Measurements from ENCODE around the gene ALG8. TPM values are rescaled to one million over a fixed set of nuclear protein-coding genes. Genes with fewer than 3 reads are reported as not detected.

The ALG8 gene
- total RNA-seq, 4 donors from 2014 or later, result 15.6 to 26.7 (median 21.2) TPM

DNA sequence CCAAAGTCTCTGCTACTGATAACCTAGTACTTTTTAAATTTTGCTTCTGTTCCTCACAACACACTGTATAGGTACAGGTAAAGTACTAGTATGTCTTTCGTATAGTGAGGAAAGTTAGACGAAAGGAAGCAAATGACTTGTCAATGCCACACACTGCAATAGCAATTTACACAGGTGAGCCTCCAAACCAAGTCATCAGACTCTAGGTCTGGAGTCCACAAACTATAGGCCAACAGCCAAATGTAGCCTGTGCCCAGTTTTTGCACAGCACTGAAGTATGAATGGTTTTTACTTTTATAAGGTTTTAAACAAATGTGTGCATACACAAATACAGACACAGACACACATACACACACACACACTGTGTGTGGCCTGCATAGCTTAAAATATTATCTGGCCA is 28.1 kb downstream of the ALG8 start:
- Histone ChIP-seq H3K4me1 (no peaks in the 10 kb centered on the region), H3K27ac (no peak overlapping the region), H3K9me3 (no peaks in the 10 kb centered on the region), H3K27me3 (no peaks in the 10 kb centered on the region), H3K36me3 (peaks cover 59% of the 10 kb centered on the region), H3K4me3 (no peak overlapping the region)
- DNase-seq (ENCODE audit: low spot score in 2 of 2), result no peak
- 72% methylated on average over 2 of the region's 2 CpGs for WGBS
- TF ChIP-seq POLR2A (IDR thresholded peaks at IDR 0.05) (no peak), POLR2AphosphoS5 (IDR thresholded peaks at IDR 0.05) (no peak), EP300 (IDR thresholded peaks at IDR 0.05) (no peak), CTCF (IDR thresholded peaks at IDR 0.05) (no peak)

- DNase-seq (ENCODE audit: low spot score in 2 of 2), result no peak
- no peaks in the 10 kb centered on the region for H3K27me3 ChIP-seq
- H3K9me3 ChIP-seq, result no peaks in the 10 kb centered on the region
- 86% methylated on average over 2 of the region's 2 CpGs for WGBS
- TF ChIP-seq CTCF (IDR thresholded peaks at IDR 0.05) (no peak), POLR2AphosphoS5 (IDR thresholded peaks at IDR 0.05) (no peak), POLR2A (IDR thresholded peaks at IDR 0.05) (no peak), EP300 (IDR thresholded peaks at IDR 0.05) (no peak)
- no peaks in the 10 kb centered on the region for H3K4me1 ChIP-seq
- H3K27ac ChIP-seq, result no peak overlapping the region
- no peak overlapping the region for H3K4me3 ChIP-seq
- H3K36me3 ChIP-seq, result peaks cover 55% of the 10 kb centered on the region
These were observed 28.6 kb downstream of the ALG8 start for GRCh38 chr11:78110830-78111229.

- Histone ChIP-seq H3K9me3 (no peaks in the 10 kb centered on the region), H3K27ac (no peak overlapping the region), H3K4me1 (no peaks in the 10 kb centered on the region), H3K4me3 (no peak overlapping the region), H3K36me3 (peaks cover 55% of the 10 kb centered on the region), H3K27me3 (no peaks in the 10 kb centered on the region)
- 85% methylated on average over 5 of the region's 5 CpGs for WGBS
- DNase-seq (ENCODE audit: low spot score in 2 of 2), result no peak
- TF ChIP-seq POLR2A (IDR thresholded peaks at IDR 0.05) (no peak), EP300 (IDR thresholded peaks at IDR 0.05) (no peak), POLR2AphosphoS5 (IDR thresholded peaks at IDR 0.05) (no peak), CTCF (IDR thresholded peaks at IDR 0.05) (no peak)
These were observed 29.1 kb downstream of the ALG8 start for GRCh38 chr11:78110351-78110750.

DNA sequence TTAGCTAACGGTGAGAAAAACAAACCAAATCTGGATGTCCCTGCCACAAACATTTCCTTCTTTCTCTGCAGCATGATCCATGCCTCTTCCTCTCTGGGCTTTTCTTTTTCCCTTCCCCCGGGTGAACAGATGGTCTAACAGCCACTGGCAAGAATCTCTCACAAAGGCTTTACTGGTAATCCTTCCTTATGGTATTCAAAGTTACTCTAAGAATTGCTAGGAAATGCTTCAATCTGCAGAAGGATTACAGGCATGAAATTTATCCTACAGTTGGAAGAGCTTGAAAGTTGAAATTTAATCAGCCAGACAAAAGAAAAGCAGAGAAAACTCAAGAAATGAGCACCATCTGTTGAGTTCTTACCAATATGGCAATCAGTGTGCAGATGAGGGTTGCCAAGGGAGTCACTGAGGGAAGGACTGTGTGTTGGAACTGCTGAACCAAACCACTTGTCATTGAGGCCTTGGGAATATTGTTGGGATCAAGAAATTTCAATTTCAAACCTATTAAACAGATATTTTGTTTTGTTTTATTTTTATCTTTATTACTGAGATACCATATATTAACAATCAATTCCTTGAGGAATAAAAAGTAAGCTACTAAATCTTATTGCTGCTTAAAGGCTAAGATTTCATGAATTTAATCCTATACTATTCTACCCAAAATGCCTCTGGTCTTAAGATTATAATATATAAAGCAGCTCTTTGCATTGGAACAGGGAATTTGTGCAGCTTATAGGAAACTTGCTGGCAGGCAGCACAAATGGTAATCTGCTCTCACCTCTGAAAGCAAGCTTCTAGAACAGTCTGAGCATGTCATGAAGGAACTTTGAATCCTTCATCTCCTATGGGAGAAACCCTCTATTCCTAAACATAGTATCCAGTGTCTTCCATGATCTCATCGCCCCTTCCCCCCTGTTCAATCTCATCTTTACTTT is 30.1 kb downstream of the ALG8 start:
- no peak for DNase-seq (ENCODE audit: low spot score in 2 of 2)

More for the DNA sequence above, 30.1 kb downstream of the ALG8 start:
- no peaks in the 10 kb centered on the region for H3K27me3 ChIP-seq
- peaks cover 50% of the 10 kb centered on the region for H3K36me3 ChIP-seq
- no peaks in the 10 kb centered on the region for H3K4me1 ChIP-seq
- WGBS, result 78% methylated on average over 3 of the region's 3 CpGs
- H3K9me3 ChIP-seq, result no peaks in the 10 kb centered on the region
- H3K27ac ChIP-seq, result no peak overlapping the region
- no peak overlapping the region for H3K4me3 ChIP-seq
- TF ChIP-seq POLR2A (IDR thresholded peaks at IDR 0.05) (no peak), EP300 (IDR thresholded peaks at IDR 0.05) (no peak), POLR2AphosphoS5 (IDR thresholded peaks at IDR 0.05) (no peak), CTCF (IDR thresholded peaks at IDR 0.05) (no peak)

All from suprapubic skin (tissue), 4 donors.